Fibroblast of skin of left quadriceps (primary cell): ENCODE results near the gene CTDSP2.
"Not testable (repeated sequence)": the region's sequence is repeated elsewhere in the genome, so short reads cannot be mapped to it uniquely, and the experiment has no call there.

Source experiments
- DNase-seq, 2 experiments: peaks; one replicate each; pipeline ENCODE4 v3.0.0-alpha.2; 2013; ENCODE audit warnings: low read depth in 2 of 2

The CTDSP2 gene

GRCh38 chr12:57852620-57853500, 6.3 kb upstream of the CTDSP2 start:
- DNase-seq = no peak

GRCh38 chr12:57852200-57852599, 5.7 kb upstream of the CTDSP2 start:
- no peak for DNase-seq

GRCh38 chr12:57851552-57851951, 5.0 kb upstream of the CTDSP2 start:
- no peak for DNase-seq

- no peak for DNase-seq
These were observed 4.4 kb upstream of the CTDSP2 start for GRCh38 chr12:57850854-57851430.

- not testable (repeated sequence) for DNase-seq
These were observed 2.9 kb upstream of the CTDSP2 start for GRCh38 chr12:57849447-57849846.

GRCh38 chr12:57849035-57849434, 2.5 kb upstream of the CTDSP2 start:
- DNase-seq = no peak

GRCh38 chr12:57848208-57848607, 1.7 kb upstream of the CTDSP2 start:
- DNase-seq = no peak

GRCh38 chr12:57846285-57846576, 298 bp downstream of the CTDSP2 start:
- no peak for DNase-seq

- no peak for DNase-seq
These were observed 848 bp downstream of the CTDSP2 start for GRCh38 chr12:57845478-57846284.

GRCh38 chr12:57844709-57845477, 1.6 kb downstream of the CTDSP2 start:
- no peak for DNase-seq

GRCh38 chr12:57842342-57843294, 3.9 kb downstream of the CTDSP2 start:
- no peak for DNase-seq

GRCh38 chr12:57841445-57841844, 5.1 kb downstream of the CTDSP2 start:
- no peak for DNase-seq

GRCh38 chr12:57840726-57841125, 5.8 kb downstream of the CTDSP2 start:
- DNase-seq = no peak

GRCh38 chr12:57839996-57840395, 6.5 kb downstream of the CTDSP2 start:
- DNase-seq = no peak

GRCh38 chr12:57838594-57839302, 7.8 kb downstream of the CTDSP2 start:
- no peak for DNase-seq

- DNase-seq = peak; percentile 23 to 35
These were observed 8.5 kb downstream of the CTDSP2 start for GRCh38 chr12:57837864-57838562.

GRCh38 chr12:57836442-57837375, 9.8 kb downstream of the CTDSP2 start:
- DNase-seq = peak; percentile 86 to 87
